HUES6 (cell line): ENCODE data around the gene FLT4.
"Not testable (repeated sequence)": the region's sequence is repeated elsewhere in the genome, so short reads cannot be mapped to it uniquely, and the experiment has no call there.

Experiments
- H3K27ac ChIP-seq: 2 replicates; pipeline ENCODE4 v1.7.0; 2013; ENCODE audit warnings: low read depth, mild to moderate bottlenecking, low read length, inconsistent platforms
- H3K27me3 ChIP-seq: 2 replicates; pipeline ENCODE4 v1.6.1; 2013; ENCODE audit warnings: low read length; ENCODE audit not compliant: control insufficient read depth, insufficient read depth
- H3K36me3 ChIP-seq: 2 replicates; pipeline ENCODE4 v1.6.1; 2013; ENCODE audit warnings: low read length; ENCODE audit not compliant: control insufficient read depth, insufficient read depth
- H3K4me1 ChIP-seq: 2 replicates; pipeline ENCODE4 v1.6.1; 2013; ENCODE audit warnings: low read length; ENCODE audit not compliant: control insufficient read depth, insufficient read depth
- H3K4me3 ChIP-seq: 2 replicates; pipeline ENCODE4 v1.5.1; 2013; ENCODE audit warnings: low read depth, low read length
- H3K9ac ChIP-seq: one replicate; pipeline ENCODE4 v1.6.1; 2013; ENCODE audit warnings: mild to moderate bottlenecking, low read length
- H3K9me3 ChIP-seq: 2 replicates; pipeline ENCODE4 v1.6.1; 2013; ENCODE audit warnings: low read depth, low read length; ENCODE audit not compliant: control insufficient read depth, insufficient read depth

The FLT4 gene

GRCh38 chr5:180649297-180650039 is at the start of gene FLT4:
Gene FLT4 (minus strand): TSS chr5:180649600. CDS start chr5:180649545, 55 bp downstream.
- H3K36me3 ChIP-seq: no peaks in the 10 kb centered on the region
- no peak within 1 kb of the TSS for H3K27ac ChIP-seq
- no peak within 1 kb of the TSS for H3K9ac ChIP-seq
- peaks cover 84% of the 10 kb centered on the region for H3K27me3 ChIP-seq
- H3K4me1 ChIP-seq: no peaks in the 10 kb centered on the region
- H3K9me3 ChIP-seq: no peaks in the 10 kb centered on the region
- H3K4me3 ChIP-seq: peak within 1 kb of the TSS; percentile 55

- H3K4me1 ChIP-seq: no peaks in the 10 kb centered on the region
- H3K9ac ChIP-seq: no peak overlapping the region
- no peaks in the 10 kb centered on the region for H3K27me3 ChIP-seq
- no peak overlapping the region for H3K27ac ChIP-seq
- H3K9me3 ChIP-seq: peaks cover 10% of the 10 kb centered on the region; the same call in 1 of the 2 replicates
- no peaks in the 10 kb centered on the region for H3K36me3 ChIP-seq
- no peak overlapping the region for H3K4me3 ChIP-seq
These were observed 49.6 kb upstream of the FLT4 start for GRCh38 chr5:180699042-180699441.

- Histone ChIP-seq H3K4me3 (no peak overlapping the region), H3K9ac (no peak overlapping the region), H3K27ac (no peak overlapping the region), H3K9me3 (peaks cover 4% of the 10 kb centered on the region; the same call in 1 of the 2 replicates), H3K27me3 (peaks cover 14% of the 10 kb centered on the region; the same call in 1 of the 2 replicates), H3K4me1 (no peaks in the 10 kb centered on the region), H3K36me3 (no peaks in the 10 kb centered on the region)
These were observed 46.7 kb upstream of the FLT4 start for GRCh38 chr5:180696116-180696515.

GRCh38 chr5:180692429-180692828 is 43.0 kb upstream of the FLT4 start:
- H3K27me3 ChIP-seq: peaks cover 14% of the 10 kb centered on the region; the same call in 1 of the 2 replicates
- no peaks in the 10 kb centered on the region for H3K9me3 ChIP-seq
- peaks cover 18% of the 10 kb centered on the region for H3K4me1 ChIP-seq
- no peaks in the 10 kb centered on the region for H3K36me3 ChIP-seq
- H3K4me3 ChIP-seq: no peak overlapping the region
- H3K9ac ChIP-seq: no peak overlapping the region
- no peak overlapping the region for H3K27ac ChIP-seq

- Histone ChIP-seq H3K27ac (no peak overlapping the region), H3K9ac (no peak overlapping the region), H3K27me3 (peaks cover 14% of the 10 kb centered on the region; the same call in 1 of the 2 replicates), H3K9me3 (no peaks in the 10 kb centered on the region), H3K36me3 (no peaks in the 10 kb centered on the region), H3K4me3 (no peak overlapping the region), H3K4me1 (peaks cover 18% of the 10 kb centered on the region)
These were observed 41.6 kb upstream of the FLT4 start for GRCh38 chr5:180691046-180691445.

- peaks cover 14% of the 10 kb centered on the region; the same call in 1 of the 2 replicates for H3K27me3 ChIP-seq
- H3K27ac ChIP-seq: no peak overlapping the region
- no peaks in the 10 kb centered on the region for H3K36me3 ChIP-seq
- no peak overlapping the region for H3K4me3 ChIP-seq
- peaks cover 18% of the 10 kb centered on the region for H3K4me1 ChIP-seq
- H3K9ac ChIP-seq: no peak overlapping the region
- H3K9me3 ChIP-seq: no peaks in the 10 kb centered on the region
These were observed 41.2 kb upstream of the FLT4 start for GRCh38 chr5:180690562-180690961.

GRCh38 chr5:180689775-180690174 is 40.4 kb upstream of the FLT4 start:
- Histone ChIP-seq H3K27ac (no peak overlapping the region), H3K36me3 (no peaks in the 10 kb centered on the region), H3K9ac (no peak overlapping the region), H3K27me3 (peaks cover 14% of the 10 kb centered on the region; the same call in 1 of the 2 replicates), H3K4me3 (no peak overlapping the region), H3K9me3 (no peaks in the 10 kb centered on the region), H3K4me1 (peaks cover 18% of the 10 kb centered on the region)

GRCh38 chr5:180689071-180689694 is 39.8 kb upstream of the FLT4 start:
- Histone ChIP-seq H3K4me1 (peaks cover 18% of the 10 kb centered on the region), H3K27me3 (peaks cover 14% of the 10 kb centered on the region; the same call in 1 of the 2 replicates), H3K4me3 (no peak overlapping the region), H3K27ac (no peak overlapping the region), H3K36me3 (no peaks in the 10 kb centered on the region), H3K9ac (no peak overlapping the region), H3K9me3 (no peaks in the 10 kb centered on the region)

- Histone ChIP-seq H3K9ac (no peak overlapping the region), H3K27me3 (peaks cover 14% of the 10 kb centered on the region; the same call in 1 of the 2 replicates), H3K4me3 (no peak overlapping the region), H3K4me1 (peaks cover 18% of the 10 kb centered on the region), H3K27ac (no peak overlapping the region), H3K36me3 (no peaks in the 10 kb centered on the region), H3K9me3 (no peaks in the 10 kb centered on the region)
These were observed 39.1 kb upstream of the FLT4 start for GRCh38 chr5:180688330-180689070.

GRCh38 chr5:180686799-180687198 is 37.4 kb upstream of the FLT4 start:
- not testable (repeated sequence) for H3K36me3 ChIP-seq, H3K27me3 ChIP-seq, H3K4me3 ChIP-seq, H3K9me3 ChIP-seq, H3K27ac ChIP-seq, H3K9ac ChIP-seq
- H3K4me1 ChIP-seq: peaks cover 18% of the 10 kb centered on the region
